SJSA1 (cell line): ENCODE measurements around the gene CARD8. TPM values are rescaled to one million over a fixed set of nuclear protein-coding genes. Genes with fewer than 3 reads are reported as not detected.

ENCODE experiments used
- DNase-seq, 2 experiments: peaks; one replicate each; pipeline ENCODE4 v3.0.0-alpha.2; 2015 to 2020; ENCODE audit warnings: low spot score in 2 of 2, low read depth in 1 of 2
- H3K27ac ChIP-seq: fragments of 250-450 bp; sonication (Bioruptor Pico); 2 replicates; pipeline ENCODE4 v1.5.1; 2020; ENCODE audit warnings: mild to moderate bottlenecking, moderate library complexity
- H3K27me3 ChIP-seq: fragments of 250-450 bp; sonication (Bioruptor Pico); replicated peaks from 2 replicates; pipeline ENCODE4 v1.5.1; 2020; ENCODE audit warnings: mild to moderate bottlenecking, moderate library complexity
- H3K36me3 ChIP-seq: fragments of 250-450 bp; sonication (Bioruptor Pico); 2 replicates; pipeline ENCODE4 v1.5.1; 2020; ENCODE audit warnings: mild to moderate bottlenecking
- H3K4me1 ChIP-seq: fragments of 250-450 bp; sonication (Bioruptor Pico); replicated peaks from 2 replicates; pipeline ENCODE4 v1.6.1; 2021; ENCODE audit warnings: mild to moderate bottlenecking
- H3K4me3 ChIP-seq: fragments of 250-450 bp; sonication (Bioruptor Pico); 2 replicates; pipeline ENCODE4 v1.5.1; 2020; ENCODE audit warnings: mild to moderate bottlenecking
- H3K9me3 ChIP-seq: fragments of 250-450 bp; sonication (Bioruptor Pico); replicated peaks from 2 replicates; pipeline ENCODE4 v1.5.1; 2020; ENCODE audit warnings: mild to moderate bottlenecking
- total RNA-seq: library from RNA; depleted of rRNA; stranded (reverse); fragments of >200 nt; shearing (Covaris generic); gene quantifications from 2 replicates; pipeline ENCODE4 v1.2.3, GENCODE V29; 2014; rRNA removed

CARD8 gene
- total RNA-seq, 1 experiment from 2014 or later: 24.6 TPM

DNA sequence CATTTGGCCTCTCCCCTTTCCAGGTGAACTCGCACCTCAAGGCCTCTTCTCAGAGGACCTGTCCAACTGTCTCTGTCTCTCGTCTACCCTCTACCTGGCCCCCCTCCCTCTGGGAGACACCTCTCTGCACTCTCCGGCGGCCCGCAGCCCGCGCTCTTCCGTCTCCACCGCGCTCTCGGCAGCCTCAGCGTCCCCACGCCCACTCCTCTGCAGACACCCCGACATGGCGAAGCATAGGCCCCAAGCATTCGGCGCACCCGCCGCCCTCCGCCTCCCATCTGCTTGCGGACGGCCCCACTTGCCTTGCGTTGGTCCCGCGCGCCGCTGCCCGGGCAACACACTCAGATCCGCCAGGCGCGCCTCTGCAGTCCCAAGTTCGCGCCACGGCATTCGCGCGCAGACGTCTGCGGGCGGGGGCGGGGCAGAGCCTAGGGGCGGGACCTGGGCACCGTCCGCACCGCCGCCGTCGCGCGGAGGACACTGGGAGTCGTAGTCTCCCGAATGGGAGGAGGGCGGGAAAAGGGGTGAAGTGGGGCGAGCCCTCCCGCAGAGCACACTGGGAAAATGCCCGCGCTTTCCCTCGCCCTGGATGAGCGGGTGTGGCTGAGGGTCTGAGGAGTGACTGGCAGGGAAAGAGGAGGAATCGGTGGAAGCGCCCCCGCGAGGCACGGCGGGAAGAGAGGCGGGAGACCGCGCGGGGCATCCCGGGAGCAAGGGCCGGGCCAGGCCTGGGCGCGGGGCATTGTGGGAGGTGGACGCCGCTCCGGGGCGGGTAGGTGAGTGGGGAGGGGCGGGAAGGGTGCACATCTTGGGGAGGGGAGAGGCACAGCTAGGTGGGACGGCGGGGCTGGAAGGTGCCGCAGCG lies 85.5 kb downstream of the CARD8 start, which contains the start of the genes LIG1 and ZSWIM9:
LIG1 (minus strand) TSS at position 406 of the 865 bp plus-strand sequence. CDS start 4,778 bp downstream, outside the sequence.
ZSWIM9 (plus strand) TSS at position 742 of the 865 bp plus-strand sequence. CDS start 1,123 bp downstream, outside the sequence.
- Histone ChIP-seq H3K9me3 (no peaks in the 10 kb centered on the region), H3K27ac (peak within 1 kb of the TSS; percentile 85), H3K4me1 (peaks cover 10% of the 10 kb centered on the region), H3K36me3 (peaks cover 17% of the 10 kb centered on the region), H3K4me3 (peak within 1 kb of the TSS; percentile 75), H3K27me3 (no peaks in the 10 kb centered on the region)
- peak; percentile 97 to 98 for DNase-seq

- no peaks in the 10 kb centered on the region for H3K27me3 ChIP-seq
- no peaks in the 10 kb centered on the region for H3K9me3 ChIP-seq
- peak overlapping the region; percentile 75 for H3K4me3 ChIP-seq
- peaks cover 10% of the 10 kb centered on the region for H3K4me1 ChIP-seq
- peak in 1 of 2 experiments; percentile 79 for DNase-seq
- H3K27ac ChIP-seq: no peak overlapping the region
- H3K36me3 ChIP-seq: peaks cover 19% of the 10 kb centered on the region
These were observed 86.2 kb downstream of the CARD8 start for GRCh38 chr19:48169578-48169938.

DNA sequence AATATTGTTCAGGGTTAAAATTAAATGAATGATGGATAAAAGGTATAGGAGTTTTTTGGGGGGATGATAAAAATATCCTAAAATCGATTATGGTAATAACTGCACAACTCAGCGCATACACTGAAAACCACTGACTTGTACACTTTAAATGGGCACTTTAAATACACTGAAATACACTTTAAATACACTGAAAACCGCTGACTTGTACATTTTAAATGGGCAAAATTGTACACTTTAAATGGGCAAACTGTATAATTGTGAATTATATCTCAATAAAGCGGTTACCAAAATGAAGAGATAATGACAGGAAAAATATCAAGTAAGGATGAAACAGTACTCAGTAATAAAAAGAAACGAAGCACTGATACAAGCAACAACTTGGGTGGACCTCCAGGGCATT lies 87.0 kb downstream of the CARD8 start:
- no peaks in the 10 kb centered on the region for H3K27me3 ChIP-seq
- no peak overlapping the region for H3K27ac ChIP-seq
- no peaks in the 10 kb centered on the region for H3K9me3 ChIP-seq
- no peak for DNase-seq
- H3K4me1 ChIP-seq: peaks cover 10% of the 10 kb centered on the region
- no peak overlapping the region for H3K4me3 ChIP-seq
- H3K36me3 ChIP-seq: peaks cover 18% of the 10 kb centered on the region

DNA sequence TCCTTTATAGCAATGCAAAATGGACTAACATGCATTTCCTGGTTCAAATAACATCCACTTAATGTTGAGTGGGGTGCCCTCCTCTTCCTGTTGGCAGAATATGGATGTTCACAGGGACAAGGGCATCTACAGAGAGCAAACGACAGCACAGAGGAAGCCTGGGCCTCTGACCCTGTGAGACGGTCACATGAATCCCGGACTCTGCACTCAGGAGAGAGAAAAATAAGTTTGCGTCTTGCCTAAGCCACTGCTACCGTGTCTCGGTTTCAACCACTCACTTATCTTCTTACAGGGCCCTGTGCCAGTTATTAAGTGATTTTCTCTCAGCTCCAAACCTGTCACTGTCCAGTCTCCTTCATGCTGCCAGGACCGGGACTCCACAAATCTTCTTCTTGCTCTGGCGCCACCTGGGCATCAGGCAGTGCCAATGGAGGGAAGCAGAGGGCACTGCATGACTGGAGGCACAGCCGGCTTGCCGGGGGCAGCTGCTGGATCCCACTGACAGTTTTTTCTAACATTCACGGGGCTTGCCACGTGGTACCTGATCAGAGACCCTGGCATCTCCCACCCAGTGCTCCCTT lies 97.4 kb downstream of the CARD8 start:
- DNase-seq: no peak
- Histone ChIP-seq H3K27me3 (no peaks in the 10 kb centered on the region), H3K4me1 (no peaks in the 10 kb centered on the region), H3K27ac (no peak overlapping the region), H3K4me3 (no peak overlapping the region), H3K9me3 (no peaks in the 10 kb centered on the region), H3K36me3 (peaks cover 54% of the 10 kb centered on the region)

Other genes starting within 250 kb of the CARD8 start
- gene CABP5, start 211.8 kb downstream of the CARD8 start, total RNA-seq: not detected in 2 replicates
- gene PLA2G4C, start 145.1 kb downstream of the CARD8 start, total RNA-seq: 3.4 and 7.9 TPM in 2 replicates
- gene LIG1, start 85.6 kb downstream of the CARD8 start, total RNA-seq: 60.6 and 72.9 TPM in 2 replicates
- 2.9 and 4.7 TPM in 2 replicates for gene ZSWIM9, start 85.2 kb downstream of the CARD8 start, total RNA-seq
- 0.16 TPM in 1 of 2 replicates, not detected in the other for gene ZNF114, start 14.2 kb upstream of the CARD8 start, total RNA-seq
- 43.8 and 62.2 TPM in 2 replicates for gene EMP3, start 69.6 kb upstream of the CARD8 start, total RNA-seq
- gene TMEM143, start 108.0 kb upstream of the CARD8 start, total RNA-seq: 0.38 and 3.2 TPM in 2 replicates
- gene SYNGR4, start 108.5 kb upstream of the CARD8 start, total RNA-seq: not detected in 2 replicates
- 58.0 and 99.3 TPM in 2 replicates for gene KDELR1, start 135.6 kb upstream of the CARD8 start, total RNA-seq
- 0.05 TPM in 1 of 2 replicates, not detected in the other for gene GRIN2D, start 137.8 kb upstream of the CARD8 start, total RNA-seq
- 50.5 and 73.1 TPM in 2 replicates for gene GRWD1, start 190.1 kb upstream of the CARD8 start, total RNA-seq
- gene KCNJ14, start 199.7 kb upstream of the CARD8 start, total RNA-seq: 0.53 and 0.55 TPM in 2 replicates
- 49.0 and 54.6 TPM in 2 replicates for gene CYTH2, start 213.5 kb upstream of the CARD8 start, total RNA-seq